NOMO-1 treated with dmso at 0.1 percent for 144 hours (cell line): ENCODE data around the gene MIEF1.
A peak's percentile ranks its signal among the peaks of the same experiment; 100 is the strongest.

Experiments
- DNase-seq: peaks from one replicate; lab custom pipeline; 2025; ENCODE audit not compliant: unreplicated experiment; lab: John Stamatoyannopoulos, UW

MIEF1 gene

GRCh38 chr22:39502109-39502788, at the start of gene MIEF1:
MIEF1 (plus strand) TSS chr22:39502290; CDS start chr22:39511295, 9,005 bp downstream.
- peak; percentile 89 for DNase-seq

- no peak for DNase-seq
Measured at GRCh38 chr22:39452740-39453040, 49.4 kb upstream of the MIEF1 start.

GRCh38 chr22:39453765-39454378, 48.2 kb upstream of the MIEF1 start:
- no peak for DNase-seq

- DNase-seq = no peak
Measured at GRCh38 chr22:39454385-39454871, 47.7 kb upstream of the MIEF1 start.

- DNase-seq = no peak
Measured at GRCh38 chr22:39456522-39457197, 45.4 kb upstream of the MIEF1 start, which contains the start of gene MGAT3. MGAT3 (plus strand) TSS chr22:39457012; CDS start chr22:39487348, 30,336 bp downstream.

GRCh38 chr22:39457198-39457555, 44.9 kb upstream of the MIEF1 start:
- DNase-seq = no peak

- DNase-seq = no peak
Measured at GRCh38 chr22:39457556-39458443, 44.3 kb upstream of the MIEF1 start.

GRCh38 chr22:39458444-39459083, 43.5 kb upstream of the MIEF1 start:
- no peak for DNase-seq

GRCh38 chr22:39459681-39460080, 42.4 kb upstream of the MIEF1 start:
- DNase-seq = no peak

GRCh38 chr22:39462443-39463221, 39.5 kb upstream of the MIEF1 start:
- no peak for DNase-seq

GRCh38 chr22:39463277-39463676, 38.8 kb upstream of the MIEF1 start:
- no peak for DNase-seq

GRCh38 chr22:39463931-39464390, 38.1 kb upstream of the MIEF1 start:
- DNase-seq = no peak

GRCh38 chr22:39466228-39467006, 35.7 kb upstream of the MIEF1 start:
- DNase-seq = no peak

GRCh38 chr22:39467390-39467895, 34.6 kb upstream of the MIEF1 start:
- DNase-seq = no peak

GRCh38 chr22:39468487-39469325, 33.4 kb upstream of the MIEF1 start:
- no peak for DNase-seq

- DNase-seq = no peak
Measured at GRCh38 chr22:39469326-39469680, 32.8 kb upstream of the MIEF1 start.

GRCh38 chr22:39469681-39470450, 32.2 kb upstream of the MIEF1 start:
- no peak for DNase-seq
